T47D (cell line): Measurements from ENCODE around the gene NPY5R.

Experiments
- DNase-seq, 2 experiments: peaks; one replicate each; pipeline versions ENCODE4 v3.0.0 to v3.0.0-alpha.2; 2011 to 2012; ENCODE audit warnings: low read depth in 1 of 2, low spot score in 1 of 2
- JUND ChIP-seq: IDR thresholded peaks from 2 replicates; pipeline ENCODE4 v1.6.1; 2012; ENCODE audit warnings: low read depth
- in situ Hi-C: cut with HindIII; loops from 2 replicates; pipeline ENCODE4 v1.10.0; 2016; ENCODE audit warnings: low sequenced_read_pairs, low pct_unique_long_range_greater_than_20kb

The NPY5R gene

GRCh38 chr4:163395055-163395454 is 51.4 kb downstream of the NPY5R start:
- no peak for DNase-seq
- in situ Hi-C loops = no loop called here
- TF ChIP-seq JUND = no peak

GRCh38 chr4:163395758-163396157 is 52.1 kb downstream of the NPY5R start:
- no peak for TF ChIP-seq JUND
- peak in 1 of 2 experiments; percentile 20 for DNase-seq
- in situ Hi-C loops = no loop called here

GRCh38 chr4:163398238-163398637 is 54.5 kb downstream of the NPY5R start:
- TF ChIP-seq JUND = no peak
- no peak for DNase-seq
- in situ Hi-C loops = no loop called here

GRCh38 chr4:163400911-163401310 is 57.2 kb downstream of the NPY5R start:
- in situ Hi-C loops = no loop called here
- DNase-seq = no peak
- no peak for TF ChIP-seq JUND
